H1 (cell line): Measurements from ENCODE around the gene HTR1D. TPM values are rescaled to one million over a fixed set of nuclear protein-coding genes. Genes with fewer than 3 reads are reported as not detected.

Source experiments
- ATF2 ChIP-seq: IDR thresholded peaks from 2 replicates; pipeline ENCODE4 v1.6.1; 2012; ENCODE audit warnings: low read length, inconsistent platforms
- CTBP2 ChIP-seq: IDR thresholded peaks from 2 replicates; pipeline ENCODE4 v1.7.0; 2011; ENCODE audit warnings: borderline replicate concordance, mild to moderate bottlenecking, moderate library complexity, mixed read lengths, low read length; ENCODE audit not compliant: insufficient read depth, insufficient read length
- EGR1 ChIP-seq: IDR thresholded peaks from 2 replicates; pipeline ENCODE4 v1.6.1; 2011; ENCODE audit warnings: low read depth, low read length, borderline replicate concordance
- GTF2F1 ChIP-seq: IDR thresholded peaks from 2 replicates; pipeline ENCODE4 v1.6.1; 2012; ENCODE audit warnings: low read depth, low read length, improper control_type of control experiment, borderline replicate concordance
- HDAC2 ChIP-seq, 2 experiments: fragments of 300-600 bp in 1 of 2; sonication (generic) in 1 of 2; IDR thresholded peaks; 2 replicates each; pipeline ENCODE4 v1.6.1; 2011 to 2012; ENCODE audit warnings: low read depth in 2 of 2, low read length in 2 of 2, mild to moderate bottlenecking in 2 of 2, moderate library complexity in 2 of 2, borderline replicate concordance in 1 of 2, inconsistent platforms in 1 of 2
- KDM1A ChIP-seq: fragments of 200-600, 300-600 bp; sonication (generic); IDR thresholded peaks from 2 replicates; pipeline ENCODE4 v1.7.1; 2016; ENCODE audit warnings: mild to moderate bottlenecking, low read length, borderline replicate concordance
- POLR2A ChIP-seq, 2 experiments: IDR thresholded peaks; 1 replicate in 1 of 2; 2 replicates in 1 of 2; pipeline ENCODE4 v1.6.1; 2011; ENCODE audit warnings: low read depth in 2 of 2, low read length in 2 of 2, mild to moderate bottlenecking in 2 of 2; ENCODE audit errors: control extremely low read depth in 1 of 2
- POLR2AphosphoS5 ChIP-seq: IDR thresholded peaks from 2 replicates; pipeline ENCODE4 v1.6.1; 2011; ENCODE audit warnings: low read depth, low read length
- SIX5 ChIP-seq: IDR thresholded peaks from 2 replicates; pipeline ENCODE4 v1.6.1; 2011; ENCODE audit warnings: mild to moderate bottlenecking, low read depth, low read length
- SP2 ChIP-seq: IDR thresholded peaks from 2 replicates; pipeline ENCODE4 v1.6.1; 2012; ENCODE audit warnings: mild to moderate bottlenecking, low read length, inconsistent platforms
- SRF ChIP-seq: IDR thresholded peaks from 2 replicates; pipeline ENCODE4 v1.6.1; 2011; ENCODE audit warnings: mild to moderate bottlenecking, low read depth, low read length, moderate library complexity
- TAF7 ChIP-seq: optimal IDR thresholded peaks from 2 replicates; pipeline ENCODE3; 2011; ENCODE audit warnings: low read depth, mild to moderate bottlenecking, inconsistent platforms, low read length, moderate library complexity, borderline replicate concordance
- polyA plus RNA-seq, 7 experiments: library from polyadenylated mRNA; depleted of rRNA in 3 of 7; stranded (reverse) in 5 of 7; unstranded in 2 of 7; fragments of >200 nt in 5 of 7; fragments of 200-250 nt in 2 of 7; gene quantifications; 1 replicate in 5 of 7; 2 replicates in 1 of 7; 4 replicates in 1 of 7; pipeline versions ENCODE4 v1.2.1 to v1.2.3, GENCODE V29; 2011 to 2013; ENCODE audit warnings: missing spikeins in 2 of 7, mixed read lengths in 2 of 7
- total RNA-seq: library from RNA; stranded (reverse); fragmentation: NEBNext Ultra II Directional; extraction: Animal tissue kit (Norgen Biotek cat#: 25700); gene quantifications from 2 replicates; pipeline ENCODE4 v1.2.1, GENCODE V29; 2021

The HTR1D gene
- total and polyA plus RNA-seq, 2 of the 8 experiments (the other 6 are each of a cell fraction or from before 2014, with no cell fraction given): 8.8 to 11.5 TPM

DNA sequence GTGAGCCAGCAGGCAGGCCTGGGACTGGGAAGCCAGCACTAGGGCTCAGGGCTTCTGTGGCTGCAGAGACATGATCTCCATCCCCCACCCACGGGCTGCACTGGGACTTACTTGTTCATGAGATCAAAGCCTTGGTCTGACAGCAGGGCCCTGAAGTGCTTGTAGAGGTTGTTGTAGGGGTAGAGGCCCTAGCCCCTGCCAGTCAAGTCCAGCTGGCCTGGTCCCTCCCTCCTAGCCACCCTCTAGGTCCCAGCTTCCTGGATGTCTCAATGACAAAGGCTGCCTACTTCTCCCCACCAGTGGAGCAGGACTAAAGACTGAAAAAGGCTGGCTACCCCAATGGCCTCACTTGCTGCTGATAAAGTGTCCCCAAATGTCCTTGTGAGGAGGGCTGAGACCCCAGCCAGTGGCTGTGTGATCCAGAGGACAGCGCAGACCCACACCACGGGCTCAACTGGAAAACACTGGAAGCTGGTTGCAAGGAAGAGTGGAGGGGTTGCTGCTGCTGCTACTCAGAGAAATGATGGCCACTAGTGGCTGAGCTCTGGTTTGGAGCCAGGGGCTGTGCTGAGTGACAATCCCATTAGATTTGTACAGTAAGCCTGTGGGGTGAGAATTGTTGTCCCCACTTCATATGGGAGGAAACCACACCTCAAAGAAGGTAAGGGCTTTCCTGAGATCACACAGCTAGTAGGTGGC is 1.4 kb downstream of the HTR1D start (continued):
- TF ChIP-seq SRF: no peak
- no peak for TF ChIP-seq CTBP2
- no peak for TF ChIP-seq SIX5
- TF ChIP-seq POLR2A (IDR thresholded peaks at IDR 0.05; ENCODE audit: control extremely low read depth in 1 of 2, low read depth in 2 of 2, low read length in 2 of 2): no peak
- TF ChIP-seq KDM1A: no peak
- TF ChIP-seq GTF2F1: no peak
- TF ChIP-seq SP2: no peak
- TF ChIP-seq TAF7: no peak
- TF ChIP-seq EGR1: no peak
- no peak for TF ChIP-seq ATF2
- TF ChIP-seq HDAC2 (IDR thresholded peaks at IDR 0.05; ENCODE audit: borderline replicate concordance in 1 of 2, low read depth in 2 of 2, low read length in 2 of 2): no peak
- no peak for TF ChIP-seq POLR2AphosphoS5
